K562 (cell line): ENCODE data around the gene NUSAP1.

Experiments
- CTCF ChIP-seq, 3 experiments: IDR thresholded peaks in 2 of 3; conservative IDR thresholded peaks in 1 of 3; 2 replicates each; pipeline ENCODE4 v1.5.1; 2011 to 2012; ENCODE audit warnings: low read length in 3 of 3, mild to moderate bottlenecking in 3 of 3, control low read depth in 2 of 3, improper control_type of control experiment in 1 of 3, inconsistent platforms in 1 of 3, low read depth in 1 of 3, mixed read lengths in 1 of 3, moderate library complexity in 1 of 3; ENCODE audit not compliant: insufficient read depth in 2 of 3
- E2F1 ChIP-seq: sonication (generic); formaldehyde crosslinking; IDR thresholded peaks from 2 replicates; pipeline ENCODE4 v1.8.1; 2023; ENCODE audit warnings: mild to moderate bottlenecking, missing genetic modification reagents, moderate library complexity
- JUND ChIP-seq, 2 experiments: IDR thresholded peaks; 2 replicates in 1 of 2; 3 replicates in 1 of 2; pipeline ENCODE4 v1.6.1; 2011; ENCODE audit warnings: borderline replicate concordance in 2 of 2, low read depth in 2 of 2, low read length in 2 of 2, improper control_type of control experiment in 1 of 2, missing biosample characterization in 1 of 2, missing genetic modification characterization in 1 of 2, missing genetic modification reagents in 1 of 2
- PHF8 ChIP-seq: fragments of 200-600 bp; sonication (generic); IDR thresholded peaks from 2 replicates; pipeline ENCODE4 v1.6.1; 2012; ENCODE audit warnings: mixed run types, mild to moderate bottlenecking, inconsistent platforms, low read length, moderate library complexity, borderline replicate concordance
- POLR2A ChIP-seq: fragments of 450-650 bp; conservative IDR thresholded peaks from 2 replicates; pipeline ENCODE4 v1.6.1; 2016
- SMAD2 ChIP-seq: fragments of 150-350 bp; IDR thresholded peaks from 2 replicates; pipeline ENCODE4 v1.6.1; 2014; ENCODE audit warnings: low read depth, mild to moderate bottlenecking, low read length
- TAL1 ChIP-seq: fragments of 450-650 bp; IDR thresholded peaks from 2 replicates; pipeline ENCODE4 v1.6.1; 2016; ENCODE audit warnings: mild to moderate bottlenecking
- TOE1 ChIP-seq, 2 experiments: fragments of 450-650 bp in 1 of 2; sonication (generic) in 1 of 2; formaldehyde crosslinking in 1 of 2; IDR thresholded peaks; 2 replicates each; pipeline versions ENCODE4 v1.7.1 to v1.8.0; 2016 to 2022; ENCODE audit warnings: borderline replicate concordance in 2 of 2, mild to moderate bottlenecking in 2 of 2, antibody characterized with exemption in 1 of 2, inconsistent platforms in 1 of 2, low read depth in 1 of 2, missing genetic modification reagents in 1 of 2, moderate library complexity in 1 of 2
- USF2 ChIP-seq: sonication (generic); formaldehyde crosslinking; IDR thresholded peaks from 2 replicates; pipeline ENCODE4 v1.5.0; 2020; ENCODE audit warnings: missing genetic modification reagents

- TF ChIP-seq E2F1 (no peak), PHF8 (no peak), USF2 (CRISPR knock-in tag) (no peak), TOE1 (IDR thresholded peaks at IDR 0.05; ENCODE audit: borderline replicate concordance) (no peak), TOE1 (CRISPR knock-in tag; IDR thresholded peaks at IDR 0.05; ENCODE audit: borderline replicate concordance, low read depth) (no peak), CTCF (IDR thresholded peaks at IDR 0.05 in 2 of 3, conservative IDR thresholded peaks at IDR 0.05 in 1 of 3; ENCODE audit: insufficient read depth in 2 of 3, low read depth in 1 of 3, low read length in 3 of 3) (no peak), SMAD2 (no peak), TAL1 (no peak), JUND (IDR thresholded peaks at IDR 0.05; ENCODE audit: borderline replicate concordance, low read depth, low read length) (no peak), JUND (tag; IDR thresholded peaks at IDR 0.05; ENCODE audit: borderline replicate concordance, low read depth, low read length) (no peak), POLR2A (no peak)
Measured at GRCh38 chr15:41387646-41388045, 55.0 kb downstream of the NUSAP1 start.
